Cardiac fibroblast (primary cell): ENCODE results near the gene FBXO44.

Source experiments
- DNase-seq, 2 donors: peaks; one replicate each; pipeline versions ENCODE4 v3.0.0 to v3.0.0-alpha.2; 2010; ENCODE audit warnings: low read depth in 2 of 2
- H3K4me3 ChIP-seq, 2 donors: replicated peaks in 1 of 2; 1 replicate in 1 of 2; 2 replicates in 1 of 2; pipeline ENCODE4 v1.5.1; 2011; ENCODE audit warnings: low read depth in 2 of 2, low read length in 2 of 2, mild to moderate bottlenecking in 2 of 2, moderate library complexity in 1 of 2
- CTCF ChIP-seq: IDR thresholded peaks from one replicate; pipeline ENCODE4 v1.5.1; 2011; ENCODE audit warnings: low read depth, mild to moderate bottlenecking, low read length, inconsistent platforms

The FBXO44 gene

GRCh38 chr1:11691928-11692711 lies 37.4 kb downstream of the FBXO44 start:
- H3K4me3 ChIP-seq: no peak overlapping the region
- no peak for DNase-seq
- TF ChIP-seq CTCF: no peak

GRCh38 chr1:11693024-11693590 lies 38.4 kb downstream of the FBXO44 start:
- DNase-seq: peak; percentile 58 to 86
- no peak for TF ChIP-seq CTCF
- H3K4me3 ChIP-seq: no peak overlapping the region

GRCh38 chr1:11693917-11694316 lies 39.2 kb downstream of the FBXO44 start:
- no peak overlapping the region for H3K4me3 ChIP-seq
- no peak for DNase-seq
- no peak for TF ChIP-seq CTCF

- H3K4me3 ChIP-seq: no peak overlapping the region
- TF ChIP-seq CTCF: no peak
- DNase-seq: no peak
Measured at GRCh38 chr1:11695861-11696260, 41.2 kb downstream of the FBXO44 start.

GRCh38 chr1:11697188-11697892 lies 42.7 kb downstream of the FBXO44 start:
- TF ChIP-seq CTCF: no peak
- no peak overlapping the region for H3K4me3 ChIP-seq
- no peak for DNase-seq

GRCh38 chr1:11697893-11698210 lies 43.2 kb downstream of the FBXO44 start:
- H3K4me3 ChIP-seq: no peak overlapping the region
- no peak for DNase-seq
- TF ChIP-seq CTCF: no peak
